ENCODE measurements around the gene EAF1.

GRCh38 chr3:15426579-15427118 is 749 bp upstream of the EAF1 start:
- TF ChIP-seq EZH2phosphoT487 (IDR thresholded peaks at IDR 0.05; ENCODE audit: insufficient read depth, low read depth) (no peak), EZH2 (IDR thresholded peaks at IDR 0.05; ENCODE audit: insufficient read depth, poor library complexity, severe bottlenecking) (no peak)

Measured in GM23248 (cell line).